Panc1 (cell line): ENCODE measurements around the gene RABGAP1L.

ENCODE experiments used
- POLR2AphosphoS5 ChIP-seq: IDR thresholded peaks from 2 replicates; pipeline ENCODE4 v1.6.1; 2012; ENCODE audit warnings: mild to moderate bottlenecking, low read depth, low read length, moderate library complexity
- TF ChIP-seq, protein P1 (sequence below): fragments of 450-650 bp; IDR thresholded peaks from 2 replicates; pipeline ENCODE4 v1.5.1; 2017; ENCODE audit warnings: mild to moderate bottlenecking

DNA sequence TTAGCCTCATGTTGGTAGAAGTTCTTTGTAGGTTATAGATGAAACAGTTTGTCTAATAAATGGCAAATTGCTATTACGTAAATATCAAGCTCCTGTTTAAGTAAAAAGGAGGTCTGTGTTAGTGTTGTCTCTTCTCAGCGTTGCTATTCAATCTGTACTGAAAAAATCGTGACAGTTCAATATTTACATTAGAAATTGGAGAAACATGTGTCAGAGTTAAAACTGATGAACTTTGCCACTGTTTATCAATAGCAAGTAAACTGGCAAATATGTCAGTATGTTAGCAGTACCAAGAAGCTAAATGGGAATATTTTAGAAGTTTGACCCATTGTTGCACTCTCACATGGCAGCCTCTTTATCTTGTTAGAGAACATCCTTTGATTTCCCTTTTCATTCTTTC lies 506.9 kb downstream of the RABGAP1L start:
- TF ChIP-seq POLR2AphosphoS5: no peak
- TF ChIP-seq, protein P1, sequence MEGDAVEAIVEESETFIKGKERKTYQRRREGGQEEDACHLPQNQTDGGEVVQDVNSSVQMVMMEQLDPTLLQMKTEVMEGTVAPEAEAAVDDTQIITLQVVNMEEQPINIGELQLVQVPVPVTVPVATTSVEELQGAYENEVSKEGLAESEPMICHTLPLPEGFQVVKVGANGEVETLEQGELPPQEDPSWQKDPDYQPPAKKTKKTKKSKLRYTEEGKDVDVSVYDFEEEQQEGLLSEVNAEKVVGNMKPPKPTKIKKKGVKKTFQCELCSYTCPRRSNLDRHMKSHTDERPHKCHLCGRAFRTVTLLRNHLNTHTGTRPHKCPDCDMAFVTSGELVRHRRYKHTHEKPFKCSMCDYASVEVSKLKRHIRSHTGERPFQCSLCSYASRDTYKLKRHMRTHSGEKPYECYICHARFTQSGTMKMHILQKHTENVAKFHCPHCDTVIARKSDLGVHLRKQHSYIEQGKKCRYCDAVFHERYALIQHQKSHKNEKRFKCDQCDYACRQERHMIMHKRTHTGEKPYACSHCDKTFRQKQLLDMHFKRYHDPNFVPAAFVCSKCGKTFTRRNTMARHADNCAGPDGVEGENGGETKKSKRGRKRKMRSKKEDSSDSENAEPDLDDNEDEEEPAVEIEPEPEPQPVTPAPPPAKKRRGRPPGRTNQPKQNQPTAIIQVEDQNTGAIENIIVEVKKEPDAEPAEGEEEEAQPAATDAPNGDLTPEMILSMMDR: no peak
